H1 (cell line): Measurements from ENCODE around the gene KLHDC7B. TPM values are rescaled to one million over a fixed set of nuclear protein-coding genes. Genes with fewer than 3 reads are reported as not detected.

Source experiments
- CTCF ChIA-PET: fragments of 300-600 bp; sonication (Branson Sonifier 250); formaldehyde crosslinking; loops from one replicate; lab custom pipeline; 2021; ENCODE audit not compliant: partially characterized antibody; lab: Charles Lee
- POLR2A ChIA-PET: fragments of 300-600 bp; sonication (Branson Sonifier 250); formaldehyde crosslinking; loops from one replicate; lab custom pipeline; 2021; ENCODE audit warnings: inconsistent platforms; ENCODE audit not compliant: partially characterized antibody; lab: Charles Lee
- DNase-seq, 2 experiments: peaks; one replicate each; pipeline versions ENCODE4 v3.0.0 to v3.0.0-alpha.2; 2010 to 2022; ENCODE audit warnings: low spot score in 2 of 2, low read depth in 1 of 2, mixed read lengths in 1 of 2
- FAIRE-seq: peaks from 2 replicates; lab custom pipeline; 2011; peaks lifted over from hg19 to GRCh38; lab: Jason Lieb, UNC
- H2AFZ ChIP-seq: 2 replicates; pipeline ENCODE4 v1.8.1; 2012; ENCODE audit warnings: low read length, inconsistent platforms
- H2AK5ac ChIP-seq: 2 replicates; pipeline ENCODE4 v1.6.1; 2013; ENCODE audit warnings: low read depth, low read length
- H2BK120ac ChIP-seq: replicated peaks from 2 replicates; pipeline ENCODE3; 2013; ENCODE audit warnings: low read depth, low read length, inconsistent platforms
- H2BK12ac ChIP-seq: 2 replicates; pipeline ENCODE4 v1.6.1; 2013; ENCODE audit warnings: low read depth, low read length
- H2BK15ac ChIP-seq: 2 replicates; pipeline ENCODE4 v1.6.1; 2013; ENCODE audit warnings: low read length
- H2BK20ac ChIP-seq: 2 replicates; pipeline ENCODE4 v1.6.1; 2013; ENCODE audit warnings: low read length
- H2BK5ac ChIP-seq: 2 replicates; pipeline ENCODE4 v1.6.1; 2013; ENCODE audit warnings: low read depth, low read length
- H3K14ac ChIP-seq: 2 replicates; pipeline ENCODE4 v1.6.1; 2013; ENCODE audit warnings: inconsistent platforms; ENCODE audit not compliant: insufficient read length
- H3K18ac ChIP-seq: 2 replicates; pipeline ENCODE4 v1.6.1; 2013; ENCODE audit warnings: low read length; ENCODE audit errors: extremely low read depth
- H3K23ac ChIP-seq: 2 replicates; pipeline ENCODE4 v1.6.1; 2013; ENCODE audit warnings: inconsistent platforms; ENCODE audit not compliant: insufficient read length
- H3K23me2 ChIP-seq: 2 replicates; pipeline ENCODE4 v1.6.1; 2013; ENCODE audit warnings: low read depth, low read length
- H3K27ac ChIP-seq: 2 replicates; pipeline ENCODE4 v1.6.1; 2011; ENCODE audit warnings: low read depth, low read length, inconsistent platforms
- H3K27me3 ChIP-seq, 4 experiments: replicated peaks in 1 of 4; 1 replicate in 1 of 4; 2 replicates in 3 of 4; pipeline versions ENCODE4 v1.6.1 to v1.8.1; 2011 to 2013; ENCODE audit warnings: low read length in 3 of 4, mild to moderate bottlenecking in 3 of 4, inconsistent platforms in 2 of 4, mixed read lengths in 2 of 4, moderate library complexity in 1 of 4; ENCODE audit not compliant: control insufficient read depth in 3 of 4, insufficient read depth in 3 of 4; ENCODE audit errors: extremely low read depth in 1 of 4
- H3K36me3 ChIP-seq, 4 experiments: 2 replicates each; pipeline versions ENCODE4 v1.6.1 to v1.8.1; 2011 to 2013; ENCODE audit warnings: mild to moderate bottlenecking in 4 of 4, low read length in 3 of 4, moderate library complexity in 2 of 4, control low read depth in 1 of 4, inconsistent platforms in 1 of 4; ENCODE audit not compliant: insufficient read depth in 4 of 4, control insufficient read depth in 2 of 4
- H3K4ac ChIP-seq: replicated peaks from 2 replicates; pipeline ENCODE3; 2013; ENCODE audit warnings: low read length, low read depth, mixed read lengths, inconsistent platforms; ENCODE audit not compliant: insufficient read length
- H3K4me1 ChIP-seq, 4 experiments: replicated peaks in 1 of 4; 1 replicate in 1 of 4; 2 replicates in 3 of 4; pipeline versions ENCODE4 v1.6.1 to v1.8.1; 2011 to 2013; ENCODE audit warnings: low read length in 3 of 4, inconsistent platforms in 2 of 4, mixed read lengths in 1 of 4; ENCODE audit not compliant: insufficient read depth in 4 of 4, control insufficient read depth in 3 of 4
- H3K4me2 ChIP-seq, 2 experiments: 2 replicates each; pipeline versions ENCODE4 v1.6.1 to v1.8.1; 2011 to 2013; ENCODE audit warnings: low read depth in 2 of 2, low read length in 2 of 2, control low read depth in 1 of 2, inconsistent platforms in 1 of 2, mild to moderate bottlenecking in 1 of 2; ENCODE audit not compliant: insufficient read depth in 1 of 2
- H3K4me3 ChIP-seq, 4 experiments: fragments of 200-600, 300-600 bp in 1 of 4; sonication (generic), shearing (Covaris generic), sonication (Bioruptor Twin) in 1 of 4; 2 replicates each; pipeline versions ENCODE4 v1.5.1 to v1.8.1; 2011 to 2016; ENCODE audit warnings: low read length in 4 of 4, low read depth in 3 of 4, control low read depth in 2 of 4, inconsistent platforms in 2 of 4, mild to moderate bottlenecking in 2 of 4, mixed read lengths in 1 of 4, moderate library complexity in 1 of 4; ENCODE audit not compliant: insufficient read depth in 2 of 4; ENCODE audit errors: extremely low read depth in 1 of 4
- H3K56ac ChIP-seq: replicated peaks from 2 replicates; pipeline ENCODE3; 2013; ENCODE audit warnings: low read depth, mild to moderate bottlenecking, mixed read lengths, low read length, inconsistent platforms; ENCODE audit not compliant: insufficient read length
- H3K79me1 ChIP-seq: 2 replicates; pipeline ENCODE4 v1.6.1; 2013; ENCODE audit warnings: low read depth, low read length, control low read depth
- H3K79me2 ChIP-seq, 2 experiments: 2 replicates each; pipeline versions ENCODE4 v1.6.1 to v1.8.1; 2012 to 2013; ENCODE audit warnings: low read length in 2 of 2, mild to moderate bottlenecking in 2 of 2, inconsistent platforms in 1 of 2; ENCODE audit not compliant: insufficient read depth in 2 of 2, control insufficient read depth in 1 of 2
- H3K9ac ChIP-seq, 4 experiments: replicated peaks in 1 of 4; 1 replicate in 1 of 4; 2 replicates in 3 of 4; pipeline versions ENCODE4 v1.6.1 to v1.8.1; 2011 to 2013; ENCODE audit warnings: low read depth in 3 of 4, low read length in 3 of 4, control low read depth in 2 of 4, mild to moderate bottlenecking in 2 of 4, moderate library complexity in 2 of 4, inconsistent platforms in 1 of 4; ENCODE audit errors: extremely low read depth in 1 of 4
- H3K9me3 ChIP-seq, 2 experiments: 2 replicates each; pipeline versions ENCODE4 v1.6.1 to v1.8.1; 2012 to 2013; ENCODE audit warnings: mild to moderate bottlenecking in 2 of 2, moderate library complexity in 2 of 2, control low read depth in 1 of 2, inconsistent platforms in 1 of 2, low read depth in 1 of 2, low read length in 1 of 2, mixed read lengths in 1 of 2; ENCODE audit not compliant: insufficient read depth in 2 of 2
- H4K20me1 ChIP-seq, 2 experiments: replicated peaks in 1 of 2; 2 replicates each; pipeline versions ENCODE3 to v1.8.1; 2011 to 2013; ENCODE audit warnings: inconsistent platforms in 2 of 2, low read length in 2 of 2, mild to moderate bottlenecking in 1 of 2; ENCODE audit not compliant: insufficient read depth in 2 of 2, control insufficient read depth in 1 of 2
- H4K5ac ChIP-seq: 2 replicates; pipeline ENCODE4 v1.6.1; 2013; ENCODE audit warnings: low read length, low read depth, mixed read lengths, inconsistent platforms; ENCODE audit not compliant: insufficient read length
- H4K8ac ChIP-seq: 2 replicates; pipeline ENCODE4 v1.8.0; 2013; ENCODE audit warnings: mild to moderate bottlenecking, moderate library complexity, low read length, inconsistent platforms; ENCODE audit not compliant: insufficient read depth; ENCODE audit errors: extremely low read depth
- H4K91ac ChIP-seq: replicated peaks from 2 replicates; pipeline ENCODE3; 2013; ENCODE audit warnings: low read length, mixed read lengths, inconsistent platforms; ENCODE audit not compliant: insufficient read length
- ATF2 ChIP-seq: IDR thresholded peaks from 2 replicates; pipeline ENCODE4 v1.6.1; 2012; ENCODE audit warnings: low read length, inconsistent platforms
- KDM1A ChIP-seq: fragments of 200-600, 300-600 bp; sonication (generic); IDR thresholded peaks from 2 replicates; pipeline ENCODE4 v1.7.1; 2016; ENCODE audit warnings: mild to moderate bottlenecking, low read length, borderline replicate concordance
- MAX ChIP-seq: IDR thresholded peaks from 2 replicates; pipeline ENCODE4 v1.6.1; 2012; ENCODE audit warnings: inconsistent platforms
- TAF1 ChIP-seq: IDR thresholded peaks from 2 replicates; pipeline ENCODE4 v1.6.1; 2011; ENCODE audit warnings: mild to moderate bottlenecking, low read depth, low read length
- TAF7 ChIP-seq: optimal IDR thresholded peaks from 2 replicates; pipeline ENCODE3; 2011; ENCODE audit warnings: low read depth, mild to moderate bottlenecking, inconsistent platforms, low read length, moderate library complexity, borderline replicate concordance
- TCF12 ChIP-seq: IDR thresholded peaks from 2 replicates; pipeline ENCODE4 v1.6.1; 2011; ENCODE audit warnings: low read depth, mild to moderate bottlenecking, low read length
- WGBS, 2 experiments: shearing (Covaris generic) in 1 of 2; methylation state at CpG; one replicate each; pipeline versions ENCODE4 v1.1.6 to v1.1.7; 2013 to 2015; ENCODE audit warnings: low lambda C conversion rate in 2 of 2, mixed read lengths in 2 of 2, inconsistent platforms in 1 of 2, low coverage in 1 of 2, missing lambda C conversion rate in 1 of 2; ENCODE audit not compliant: insufficient replicate concordance in 2 of 2, insufficient coverage in 1 of 2, insufficient read length in 1 of 2; ENCODE audit errors: extremely low coverage in 1 of 2, missing lambda C conversion rate in 1 of 2; 5-methylcytosine and 5-hydroxymethylcytosine counted together
- polyA plus RNA-seq, 7 experiments: library from polyadenylated mRNA; depleted of rRNA in 3 of 7; stranded (reverse) in 5 of 7; unstranded in 2 of 7; fragments of >200 nt in 5 of 7; fragments of 200-250 nt in 2 of 7; gene quantifications; 1 replicate in 5 of 7; 2 replicates in 1 of 7; 4 replicates in 1 of 7; pipeline versions ENCODE4 v1.2.1 to v1.2.3, GENCODE V29; 2011 to 2013; ENCODE audit warnings: missing spikeins in 2 of 7, mixed read lengths in 2 of 7
- total RNA-seq: library from RNA; stranded (reverse); fragmentation: NEBNext Ultra II Directional; extraction: Animal tissue kit (Norgen Biotek cat#: 25700); gene quantifications from 2 replicates; pipeline ENCODE4 v1.2.1, GENCODE V29; 2021

The KLHDC7B gene
- total and polyA plus RNA-seq, 2 of the 8 experiments (the other 6 are each of a cell fraction or from before 2014, with no cell fraction given) = not detected

DNA sequence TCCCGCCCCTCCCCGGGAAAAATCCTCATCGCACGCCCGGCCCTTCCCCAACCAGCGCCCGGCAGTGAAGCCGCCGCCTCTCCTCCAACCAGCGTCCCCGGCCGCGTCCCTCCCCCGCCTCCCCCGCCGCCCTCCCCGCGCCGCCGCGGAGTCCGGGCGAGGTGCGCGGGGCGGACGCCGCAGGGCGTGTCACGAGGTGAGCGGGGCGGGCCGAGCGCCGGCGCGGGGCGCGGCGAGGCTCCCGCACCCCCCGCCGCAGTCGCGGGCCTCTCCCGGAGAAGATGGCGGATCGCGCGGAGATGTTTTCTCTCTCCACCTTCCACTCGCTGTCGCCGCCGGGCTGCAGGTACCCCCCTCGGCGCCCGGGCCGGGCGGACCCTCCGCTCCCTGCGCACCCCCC, 54.8 kb downstream of the KLHDC7B start, which contains the start of gene MAPK8IP2:
MAPK8IP2 (plus strand) TSS at position 256 of the 400 bp plus-strand sequence; CDS start at position 282, 26 bp downstream.
- no peak within 1 kb of the TSS for H3K23ac ChIP-seq
- H3K27ac ChIP-seq = no peak within 1 kb of the TSS
- H4K91ac ChIP-seq = no peak within 1 kb of the TSS
- no peak within 1 kb of the TSS; the same call in 1 of the 2 replicates for H3K18ac ChIP-seq
- H3K36me3 ChIP-seq = peaks cover 0 to 3% (median 0%) of the 10 kb centered on the region in 4 experiments; a peak in 1 of 8 replicates
- peak within 1 kb of the TSS; percentile 57; the same call in 1 of the 2 replicates for H4K8ac ChIP-seq
- H2BK12ac ChIP-seq = no peak within 1 kb of the TSS
- H4K20me1 ChIP-seq = peaks cover 9 to 11% of the 10 kb centered on the region in 2 experiments
- no peaks in the 10 kb centered on the region for H3K79me1 ChIP-seq
- FAIRE-seq (no peak), DNase-seq (peak in 1 of 2 experiments; percentile 49)
- no peak within 1 kb of the TSS for H2BK20ac ChIP-seq
- H2BK5ac ChIP-seq = no peak within 1 kb of the TSS
- peak within 1 kb of the TSS; percentile 21 to 57 (median 26); a peak in 6 of 8 replicates for H3K4me3 ChIP-seq
- H2AFZ ChIP-seq = no peak within 1 kb of the TSS
- H2AK5ac ChIP-seq = no peak within 1 kb of the TSS
- no peaks in the 10 kb centered on the region for H3K9me3 ChIP-seq
- H4K5ac ChIP-seq = no peak within 1 kb of the TSS
- no peak within 1 kb of the TSS for H3K4ac ChIP-seq
- peaks cover 0 to 16% (median 4%) of the 10 kb centered on the region in 4 experiments; a peak in 5 of 7 replicates for H3K4me1 ChIP-seq
- ChIA-PET CTCF (no interaction called here), POLR2A (interaction anchor here (0.9 kb wide), 1 partner anchor 10 kb away, joined by 4 read pairs; no protein-coding TSS in a partner anchor)
- H2BK15ac ChIP-seq = no peak within 1 kb of the TSS
- peak within 1 kb of the TSS; percentile 53 to 71 for H3K4me2 ChIP-seq
- no peak within 1 kb of the TSS for H3K56ac ChIP-seq
- H2BK120ac ChIP-seq = no peak within 1 kb of the TSS
- no peak within 1 kb of the TSS for H3K14ac ChIP-seq
- H3K9ac ChIP-seq = no peak within 1 kb of the TSS
- peaks cover 2% of the 10 kb centered on the region; the same call in 1 of the 2 replicates for H3K23me2 ChIP-seq
- no CpG with 5 or more reads among the region's 61 CpGs for WGBS, 2 experiments
- peaks cover 54 to 80% (median 59%) of the 10 kb centered on the region in 4 experiments; a peak in 6 of 7 replicates for H3K27me3 ChIP-seq
- H3K79me2 ChIP-seq = no peaks in the 10 kb centered on the region
- no peak for TF ChIP-seq TAF1
- no peak for TF ChIP-seq TCF12
- no peak for TF ChIP-seq KDM1A
- no peak for TF ChIP-seq MAX
- no peak for TF ChIP-seq TAF7
- no peak for TF ChIP-seq ATF2
